ENCODE results near the gene TOB1. TPM values are rescaled to one million over a fixed set of nuclear protein-coding genes. Genes with fewer than 3 reads are reported as not detected.
"Not testable (repeated sequence)": the region's sequence is repeated elsewhere in the genome, so short reads cannot be mapped to it uniquely, and the experiment has no call there.

The TOB1 gene
- total RNA-seq, 3 donors from 2014 or later (not counting 1 experiment from before 2014, with no cell fraction given) = 51.1 to 123 (median 110) TPM

DNA sequence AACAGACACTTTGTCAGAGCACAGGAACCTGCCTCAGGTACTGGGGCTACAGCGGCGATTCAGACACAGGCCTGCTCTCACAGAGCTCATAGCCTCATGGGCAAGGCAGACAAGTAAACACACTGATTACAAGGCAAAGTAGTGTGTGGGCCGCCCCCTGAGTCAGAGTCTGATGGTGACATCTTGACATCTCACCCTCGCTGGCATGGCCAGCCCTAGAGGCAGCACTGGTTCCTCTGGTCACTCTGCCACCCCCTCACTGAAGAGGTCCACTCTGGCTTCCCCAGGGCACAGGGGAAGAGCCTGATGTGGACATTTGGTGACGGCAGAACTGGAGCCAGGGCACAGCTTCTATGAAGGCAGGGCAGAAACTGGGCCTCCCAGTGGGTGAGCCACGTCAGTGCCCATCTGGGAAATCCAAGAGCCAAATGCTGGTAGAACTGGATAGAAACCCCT lies 32.9 kb upstream of the TOB1 start:
- no peaks in the 10 kb centered on the region for H3K27me3 ChIP-seq (ENCODE audit: control insufficient read depth, insufficient read depth, low read length)
- no peak overlapping the region for H3K27ac Mint-ChIP-seq
- ATAC-seq = no peak
- WGBS (ENCODE audit: insufficient coverage) = 91% methylated on average over 6 of the region's 6 CpGs
- intact Hi-C loops (cut with micrococcal nuclease) = no loop called here
- no peak overlapping the region for H3K27ac ChIP-seq (ENCODE audit: low read length)
- TF ChIP-seq, protein P1, sequence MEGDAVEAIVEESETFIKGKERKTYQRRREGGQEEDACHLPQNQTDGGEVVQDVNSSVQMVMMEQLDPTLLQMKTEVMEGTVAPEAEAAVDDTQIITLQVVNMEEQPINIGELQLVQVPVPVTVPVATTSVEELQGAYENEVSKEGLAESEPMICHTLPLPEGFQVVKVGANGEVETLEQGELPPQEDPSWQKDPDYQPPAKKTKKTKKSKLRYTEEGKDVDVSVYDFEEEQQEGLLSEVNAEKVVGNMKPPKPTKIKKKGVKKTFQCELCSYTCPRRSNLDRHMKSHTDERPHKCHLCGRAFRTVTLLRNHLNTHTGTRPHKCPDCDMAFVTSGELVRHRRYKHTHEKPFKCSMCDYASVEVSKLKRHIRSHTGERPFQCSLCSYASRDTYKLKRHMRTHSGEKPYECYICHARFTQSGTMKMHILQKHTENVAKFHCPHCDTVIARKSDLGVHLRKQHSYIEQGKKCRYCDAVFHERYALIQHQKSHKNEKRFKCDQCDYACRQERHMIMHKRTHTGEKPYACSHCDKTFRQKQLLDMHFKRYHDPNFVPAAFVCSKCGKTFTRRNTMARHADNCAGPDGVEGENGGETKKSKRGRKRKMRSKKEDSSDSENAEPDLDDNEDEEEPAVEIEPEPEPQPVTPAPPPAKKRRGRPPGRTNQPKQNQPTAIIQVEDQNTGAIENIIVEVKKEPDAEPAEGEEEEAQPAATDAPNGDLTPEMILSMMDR (IDR thresholded peaks at IDR 0.05) = no peak
- no peaks in the 10 kb centered on the region for H3K9me3 ChIP-seq (ENCODE audit: control insufficient read depth, insufficient read depth, low read length)
- no peak overlapping the region for H3K4me3 Mint-ChIP-seq
- no peaks in the 10 kb centered on the region for H3K36me3 Mint-ChIP-seq
- H3K27me3 Mint-ChIP-seq (ENCODE audit: low read depth in 2 of 2) = peaks cover 16 to 31% of the 10 kb centered on the region in 2 donors
- no peak overlapping the region for H3K4me3 ChIP-seq (ENCODE audit: low read length)
- no peaks in the 10 kb centered on the region for H3K36me3 ChIP-seq (ENCODE audit: control insufficient read depth, insufficient read depth, low read length)
- DNase-seq = no peak
- H3K4me1 ChIP-seq (ENCODE audit: control insufficient read depth, insufficient read depth, low read length) = no peaks in the 10 kb centered on the region
- H3K9me3 Mint-ChIP-seq = no peaks in the 10 kb centered on the region
- H3K4me1 Mint-ChIP-seq = peaks cover 0 to 12% of the 10 kb centered on the region in 2 donors

DNA sequence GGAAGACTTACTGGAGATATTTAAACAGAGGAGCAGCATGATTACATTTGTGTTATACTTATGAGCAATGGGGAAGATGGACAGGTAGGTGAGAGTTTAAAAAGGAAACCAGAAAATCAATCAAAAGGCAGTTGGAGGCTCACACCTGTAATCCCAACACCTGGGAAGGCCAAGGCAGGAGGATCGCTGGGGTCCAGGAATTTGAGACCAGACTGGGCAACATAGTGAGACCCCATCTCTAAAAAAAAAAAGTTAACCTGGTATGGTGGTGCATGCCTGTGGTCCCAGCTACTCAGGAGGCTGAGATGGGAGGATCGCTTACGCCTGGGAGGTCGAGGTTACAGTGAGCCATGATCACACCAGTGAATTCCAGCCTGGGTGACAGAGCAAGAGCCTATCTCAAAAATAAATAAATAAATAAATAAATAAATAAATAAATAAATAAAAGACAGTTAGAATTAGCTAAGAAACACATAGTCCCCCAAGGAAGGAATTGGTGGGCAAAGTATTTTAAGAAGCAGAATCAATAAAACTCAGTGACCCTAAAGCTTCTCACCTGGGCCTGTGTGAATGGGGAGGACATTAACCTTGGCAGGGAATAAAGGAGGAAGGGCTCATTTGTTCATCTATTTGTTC lies 32.3 kb upstream of the TOB1 start:
- no peaks in the 10 kb centered on the region for H3K36me3 Mint-ChIP-seq
- H3K4me3 ChIP-seq (ENCODE audit: low read length) = no peak overlapping the region
- H3K4me1 Mint-ChIP-seq = peaks cover 0 to 12% of the 10 kb centered on the region in 2 donors
- intact Hi-C loops (cut with micrococcal nuclease) = no loop called here
- no peaks in the 10 kb centered on the region for H3K4me1 ChIP-seq (ENCODE audit: control insufficient read depth, insufficient read depth, low read length)
- H3K36me3 ChIP-seq (ENCODE audit: control insufficient read depth, insufficient read depth, low read length) = no peaks in the 10 kb centered on the region
- no peaks in the 10 kb centered on the region for H3K9me3 Mint-ChIP-seq
- no peaks in the 10 kb centered on the region for H3K9me3 ChIP-seq (ENCODE audit: control insufficient read depth, insufficient read depth, low read length)
- H3K27ac Mint-ChIP-seq = no peak overlapping the region
- DNase-seq (no peak), ATAC-seq (no peak)
- WGBS (ENCODE audit: insufficient coverage) = 92% methylated on average over 4 of the region's 4 CpGs
- H3K4me3 Mint-ChIP-seq = no peak overlapping the region
- no peaks in the 10 kb centered on the region for H3K27me3 ChIP-seq (ENCODE audit: control insufficient read depth, insufficient read depth, low read length)
- TF ChIP-seq, protein P1 (IDR thresholded peaks at IDR 0.05) = no peak
- H3K27me3 Mint-ChIP-seq (ENCODE audit: low read depth in 2 of 2) = peaks cover 14 to 31% of the 10 kb centered on the region in 2 donors
- no peak overlapping the region for H3K27ac ChIP-seq (ENCODE audit: low read length)

DNA sequence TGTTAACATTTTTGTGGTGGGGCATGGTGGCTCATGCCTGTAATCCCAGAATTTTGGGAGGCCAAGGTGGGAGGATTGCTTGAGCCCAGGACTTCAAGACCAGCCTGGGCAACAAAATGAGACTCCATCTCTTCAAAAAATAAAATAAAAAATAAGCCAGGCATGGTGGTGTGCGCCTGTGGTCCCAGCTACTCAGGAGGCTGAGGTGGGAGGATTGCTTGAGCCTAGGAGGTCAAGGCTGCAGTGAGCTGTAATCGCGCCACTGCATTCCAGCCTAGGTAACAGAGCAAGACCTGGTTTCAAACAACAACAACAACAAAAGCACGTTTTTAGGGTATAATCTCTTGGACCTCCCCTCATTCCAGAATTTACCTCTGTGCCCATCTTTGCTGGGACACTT lies 28.4 kb upstream of the TOB1 start:
- H3K9me3 Mint-ChIP-seq; DNase-seq; H3K9me3 ChIP-seq (ENCODE audit: control insufficient read depth, insufficient read depth, low read length); H3K27ac ChIP-seq (ENCODE audit: low read length); intact Hi-C loops (cut with micrococcal nuclease); H3K4me3 Mint-ChIP-seq; H3K27ac Mint-ChIP-seq; ATAC-seq; H3K27me3 ChIP-seq (ENCODE audit: control insufficient read depth, insufficient read depth, low read length); H3K4me1 Mint-ChIP-seq; H3K36me3 Mint-ChIP-seq; H3K36me3 ChIP-seq (ENCODE audit: control insufficient read depth, insufficient read depth, low read length); H3K4me3 ChIP-seq (ENCODE audit: low read length); H3K4me1 ChIP-seq (ENCODE audit: control insufficient read depth, insufficient read depth, low read length): not testable (repeated sequence)
- WGBS (ENCODE audit: insufficient coverage) = 95% methylated on average over 4 of the region's 4 CpGs
- peaks cover 16 to 24% of the 10 kb centered on the region in 2 donors for H3K27me3 Mint-ChIP-seq (ENCODE audit: low read depth in 2 of 2)

DNA sequence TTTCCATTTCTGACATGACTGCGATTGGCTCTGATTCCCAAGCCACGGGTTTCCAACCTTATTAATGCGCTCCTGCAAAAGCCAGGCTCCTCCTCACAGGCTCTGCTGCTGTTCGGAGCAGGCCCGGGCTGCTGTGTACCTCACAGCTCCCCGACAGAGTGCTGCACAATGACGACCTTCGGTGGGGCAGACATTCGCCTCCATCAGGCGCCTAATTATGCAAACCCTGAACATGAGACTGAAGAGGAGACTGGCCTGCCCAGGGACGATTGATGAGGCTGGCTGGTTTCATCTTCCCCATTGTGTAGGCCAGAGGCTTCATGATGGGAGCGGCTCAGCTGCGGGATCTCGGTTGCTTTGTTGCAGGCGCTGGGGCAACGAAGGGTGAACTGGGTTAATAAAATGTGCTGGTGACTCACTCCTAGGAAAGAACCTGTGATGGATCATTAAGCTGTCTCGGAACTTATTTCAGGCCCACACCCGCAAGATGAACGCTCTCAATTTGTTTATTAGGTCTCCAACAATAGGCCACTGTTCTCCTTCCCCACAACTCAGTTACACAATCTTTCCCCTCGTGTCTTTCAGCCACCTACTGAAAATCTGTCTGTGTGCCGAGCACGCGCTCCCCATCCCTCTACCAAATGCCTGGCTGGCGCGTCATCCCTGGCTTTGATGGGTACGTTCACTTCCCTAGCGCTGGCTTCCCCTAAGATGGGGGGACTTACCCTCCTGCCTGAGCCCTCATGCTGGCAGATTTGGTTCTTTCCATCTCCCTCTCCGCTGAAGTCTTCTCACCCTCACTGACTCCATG lies 27.2 kb upstream of the TOB1 start:
- Histone ChIP-seq H3K4me1 (ENCODE audit: control insufficient read depth, insufficient read depth, low read length) (no peaks in the 10 kb centered on the region), H3K27me3 (ENCODE audit: control insufficient read depth, insufficient read depth, low read length) (no peaks in the 10 kb centered on the region), H3K36me3 (ENCODE audit: control insufficient read depth, insufficient read depth, low read length) (no peaks in the 10 kb centered on the region), H3K9me3 (ENCODE audit: control insufficient read depth, insufficient read depth, low read length) (no peaks in the 10 kb centered on the region), H3K4me3 (ENCODE audit: low read length) (no peak overlapping the region), H3K27ac (ENCODE audit: low read length) (no peak overlapping the region)
- intact Hi-C loops (cut with micrococcal nuclease) = no loop called here
- WGBS (ENCODE audit: insufficient coverage) = 95% methylated on average over 28 of the region's 28 CpGs
- TF ChIP-seq, protein P1 (IDR thresholded peaks at IDR 0.05) = no peak
- no peaks in the 10 kb centered on the region for H3K9me3 Mint-ChIP-seq
- no peak for ATAC-seq
- no peak for DNase-seq
- H3K36me3 Mint-ChIP-seq = no peaks in the 10 kb centered on the region
- H3K4me1 Mint-ChIP-seq = no peaks in the 10 kb centered on the region
- no peak overlapping the region for H3K4me3 Mint-ChIP-seq
- H3K27ac Mint-ChIP-seq = no peak overlapping the region
- peaks cover 16 to 24% of the 10 kb centered on the region in 2 donors for H3K27me3 Mint-ChIP-seq (ENCODE audit: low read depth in 2 of 2)
